CD14-positive monocyte (primary cell): ENCODE measurements around the gene UCP2. TPM values are rescaled to one million over a fixed set of nuclear protein-coding genes. Genes with fewer than 3 reads are reported as not detected.

Source experiments
- DNase-seq, 3 donors: peaks; one replicate each; pipeline ENCODE4 v3.0.0-alpha.2; 2011 to 2022
- H2AFZ ChIP-seq: 2 replicates; pipeline ENCODE4 v1.6.0; 2012; ENCODE audit warnings: mild to moderate bottlenecking, low read depth, low read length, inconsistent platforms; ENCODE audit not compliant: insufficient read depth, poor library complexity, severe bottlenecking
- H3K27ac ChIP-seq, 2 donors: 1 replicate in 1 of 2; 2 replicates in 1 of 2; pipeline ENCODE4 v1.5.1; 2012 to 2013; ENCODE audit warnings: low read length in 2 of 2, control low read depth in 1 of 2, inconsistent platforms in 1 of 2, low read depth in 1 of 2, mild to moderate bottlenecking in 1 of 2
- H3K27me3 ChIP-seq, 2 donors: one replicate each; pipeline versions ENCODE4 v1.6.0 to v1.6.1; 2011 to 2013; ENCODE audit warnings: low read length in 2 of 2; ENCODE audit not compliant: control insufficient read depth in 2 of 2, insufficient read depth in 2 of 2
- H3K36me3 ChIP-seq, 2 donors: replicated peaks in 1 of 2; 1 replicate in 1 of 2; 2 replicates in 1 of 2; pipeline versions ENCODE4 v1.5.1 to v1.6.1; 2012 to 2013; ENCODE audit warnings: low read length in 2 of 2, control low read depth in 1 of 2, inconsistent platforms in 1 of 2, mild to moderate bottlenecking in 1 of 2; ENCODE audit not compliant: insufficient read depth in 2 of 2, control insufficient read depth in 1 of 2
- H3K4me1 ChIP-seq, 2 donors: 1 replicate in 1 of 2; 2 replicates in 1 of 2; pipeline versions ENCODE4 v1.5.1 to v1.6.1; 2012 to 2013; ENCODE audit warnings: low read length in 2 of 2, control low read depth in 1 of 2, inconsistent platforms in 1 of 2, mild to moderate bottlenecking in 1 of 2, moderate library complexity in 1 of 2; ENCODE audit not compliant: insufficient read depth in 2 of 2, control insufficient read depth in 1 of 2
- H3K4me2 ChIP-seq: replicated peaks from 2 replicates; pipeline ENCODE3; 2012; ENCODE audit warnings: low read length, moderate library complexity, mild to moderate bottlenecking; ENCODE audit not compliant: poor library complexity, severe bottlenecking; ENCODE audit errors: extremely low read depth
- H3K4me3 ChIP-seq, 3 experiments: fragments of 200-600 bp in 1 of 3; sonication (generic) in 1 of 3; replicated peaks in 1 of 3; 1 replicate in 2 of 3; 2 replicates in 1 of 3; pipeline ENCODE4 v1.5.1; 2011 to 2013; ENCODE audit warnings: low read length in 3 of 3, mild to moderate bottlenecking in 3 of 3, control low read depth in 2 of 3, low read depth in 2 of 3, inconsistent platforms in 1 of 3, moderate library complexity in 1 of 3
- H3K79me2 ChIP-seq: 2 replicates; pipeline ENCODE4 v1.6.0; 2012; ENCODE audit warnings: mild to moderate bottlenecking, control low read depth, inconsistent platforms, low read length, moderate library complexity; ENCODE audit not compliant: insufficient read depth
- H3K9ac ChIP-seq: 2 replicates; pipeline ENCODE4 v1.6.0; 2017; ENCODE audit warnings: low read length, mild to moderate bottlenecking; ENCODE audit not compliant: insufficient read depth, poor library complexity, severe bottlenecking
- H3K9me3 ChIP-seq, 2 donors: replicated peaks in 1 of 2; 1 replicate in 1 of 2; 2 replicates in 1 of 2; pipeline versions ENCODE4 v1.5.1 to v1.6.1; 2012 to 2013; ENCODE audit warnings: low read length in 2 of 2, control low read depth in 1 of 2; ENCODE audit not compliant: control insufficient read depth in 1 of 2, insufficient read depth in 1 of 2
- H4K20me1 ChIP-seq: 2 replicates; pipeline ENCODE4 v1.6.0; 2012; ENCODE audit warnings: mild to moderate bottlenecking, low read length, control low read depth, moderate library complexity; ENCODE audit not compliant: insufficient read depth
- H3K27ac Mint-ChIP-seq, 7 donors: one replicate each; pipeline ENCODE4 v1.8.0; 2020; ENCODE audit warnings: mild to moderate bottlenecking in 7 of 7, mixed read lengths in 7 of 7, moderate library complexity in 6 of 7, inconsistent platforms in 2 of 7
- H3K27me3 Mint-ChIP-seq, 3 donors: one replicate each; pipeline ENCODE4 v1.8.0; 2021 to 2022; ENCODE audit warnings: low read depth in 3 of 3, mild to moderate bottlenecking in 3 of 3, mixed read lengths in 3 of 3, moderate library complexity in 3 of 3, inconsistent platforms in 1 of 3
- H3K36me3 Mint-ChIP-seq, 2 donors: one replicate each; pipeline ENCODE4 v1.8.0; 2020; ENCODE audit warnings: mixed read lengths in 2 of 2, inconsistent platforms in 1 of 2, mild to moderate bottlenecking in 1 of 2
- H3K4me1 Mint-ChIP-seq: one replicate; pipeline ENCODE4 v1.8.0; 2020; ENCODE audit warnings: mild to moderate bottlenecking, mixed read lengths
- H3K4me3 Mint-ChIP-seq, 2 donors: one replicate each; pipeline ENCODE4 v1.8.0; 2020; ENCODE audit warnings: mild to moderate bottlenecking in 2 of 2, mixed read lengths in 2 of 2, moderate library complexity in 1 of 2
- H3K9me3 Mint-ChIP-seq, 7 donors: one replicate each; pipeline ENCODE4 v1.8.0; 2020 to 2022; ENCODE audit warnings: mixed read lengths in 7 of 7, mild to moderate bottlenecking in 6 of 7, moderate library complexity in 6 of 7, inconsistent platforms in 2 of 7
- WGBS: methylation state at CpG from one replicate; pipeline ENCODE4 v1.1.5; 2013; ENCODE audit warnings: missing lambda C conversion rate; ENCODE audit not compliant: insufficient coverage; 5-methylcytosine and 5-hydroxymethylcytosine counted together
- intact Hi-C, 2 donors: fragments of 100-400 bp; cut with micrococcal nuclease; formaldehyde crosslinking; loops; one replicate each; pipeline versions ENCODE4 v1.15.0 to v1.15.1; 2023
- polyA plus RNA-seq, 3 donors: library from polyadenylated mRNA; depleted of rRNA in 1 of 3; unstranded in 2 of 3; stranded (reverse) in 1 of 3; fragments of 300-500 nt in 2 of 3; fragments of >200 nt in 1 of 3; fragmentation: Illumina TruSeq in 2 of 3; gene quantifications; 1 replicate in 2 of 3; 2 replicates in 1 of 3; pipeline ENCODE4 v1.2.3, GENCODE V29; 2012 to 2021
- TF ChIP-seq, protein P1 (sequence below): fragments of 200-600 bp; IDR thresholded peaks from one replicate; pipeline ENCODE4 v1.8.0; 2022; ENCODE audit warnings: antibody characterized with exemption, mild to moderate bottlenecking

The UCP2 gene
- polyA plus RNA-seq, 3 donors: 496 to 665 (median 649) TPM

DNA sequence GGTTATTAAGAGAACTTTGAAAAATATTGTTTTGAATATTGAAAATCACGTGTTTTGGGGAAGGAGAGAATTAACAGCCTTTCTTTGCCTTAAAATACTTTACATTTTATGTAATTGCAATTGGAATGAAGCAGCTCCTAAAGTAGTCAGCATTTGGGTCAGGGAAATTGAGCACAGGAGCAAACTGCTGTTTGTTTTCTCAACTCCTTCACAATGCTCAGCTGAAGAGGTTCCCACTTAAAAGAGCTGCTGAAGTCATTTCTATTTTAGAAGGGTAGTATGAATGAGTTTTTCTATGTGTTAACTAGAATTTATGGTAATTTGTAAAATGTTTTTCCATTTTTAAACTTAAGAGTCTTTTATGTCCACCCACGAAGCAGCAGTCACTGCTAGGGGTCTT lies 8.1 kb upstream of the UCP2 start:
- H3K79me2 ChIP-seq: no peaks in the 10 kb centered on the region
- no peak overlapping the region for H3K4me2 ChIP-seq
- Mint-ChIP-seq H3K4me1 (peaks cover 12% of the 10 kb centered on the region), H3K27ac (no peak overlapping the region), H3K36me3 (no peaks in the 10 kb centered on the region), H3K4me3 (no peak overlapping the region), H3K27me3 (no peaks in the 10 kb centered on the region), H3K9me3 (peaks cover 0 to 2% (median 0%) of the 10 kb centered on the region in 7 donors)
- H3K4me3 ChIP-seq: no peak overlapping the region
- no peaks in the 10 kb centered on the region for H3K27me3 ChIP-seq
- whole genome bisulfite sequencing: 100% methylated on average over 1 of the region's 2 CpGs
- H4K20me1 ChIP-seq: no peaks in the 10 kb centered on the region
- peaks cover 9 to 19% of the 10 kb centered on the region in 2 donors for H3K4me1 ChIP-seq
- intact Hi-C loops: no loop called here
- H3K36me3 ChIP-seq: no peaks in the 10 kb centered on the region
- TF ChIP-seq, protein P1, sequence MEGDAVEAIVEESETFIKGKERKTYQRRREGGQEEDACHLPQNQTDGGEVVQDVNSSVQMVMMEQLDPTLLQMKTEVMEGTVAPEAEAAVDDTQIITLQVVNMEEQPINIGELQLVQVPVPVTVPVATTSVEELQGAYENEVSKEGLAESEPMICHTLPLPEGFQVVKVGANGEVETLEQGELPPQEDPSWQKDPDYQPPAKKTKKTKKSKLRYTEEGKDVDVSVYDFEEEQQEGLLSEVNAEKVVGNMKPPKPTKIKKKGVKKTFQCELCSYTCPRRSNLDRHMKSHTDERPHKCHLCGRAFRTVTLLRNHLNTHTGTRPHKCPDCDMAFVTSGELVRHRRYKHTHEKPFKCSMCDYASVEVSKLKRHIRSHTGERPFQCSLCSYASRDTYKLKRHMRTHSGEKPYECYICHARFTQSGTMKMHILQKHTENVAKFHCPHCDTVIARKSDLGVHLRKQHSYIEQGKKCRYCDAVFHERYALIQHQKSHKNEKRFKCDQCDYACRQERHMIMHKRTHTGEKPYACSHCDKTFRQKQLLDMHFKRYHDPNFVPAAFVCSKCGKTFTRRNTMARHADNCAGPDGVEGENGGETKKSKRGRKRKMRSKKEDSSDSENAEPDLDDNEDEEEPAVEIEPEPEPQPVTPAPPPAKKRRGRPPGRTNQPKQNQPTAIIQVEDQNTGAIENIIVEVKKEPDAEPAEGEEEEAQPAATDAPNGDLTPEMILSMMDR: no peak
- H3K27ac ChIP-seq: no peak overlapping the region
- DNase-seq: no peak
- no peak overlapping the region for H2AFZ ChIP-seq
- H3K9ac ChIP-seq: no peak overlapping the region
- no peaks in the 10 kb centered on the region for H3K9me3 ChIP-seq

DNA sequence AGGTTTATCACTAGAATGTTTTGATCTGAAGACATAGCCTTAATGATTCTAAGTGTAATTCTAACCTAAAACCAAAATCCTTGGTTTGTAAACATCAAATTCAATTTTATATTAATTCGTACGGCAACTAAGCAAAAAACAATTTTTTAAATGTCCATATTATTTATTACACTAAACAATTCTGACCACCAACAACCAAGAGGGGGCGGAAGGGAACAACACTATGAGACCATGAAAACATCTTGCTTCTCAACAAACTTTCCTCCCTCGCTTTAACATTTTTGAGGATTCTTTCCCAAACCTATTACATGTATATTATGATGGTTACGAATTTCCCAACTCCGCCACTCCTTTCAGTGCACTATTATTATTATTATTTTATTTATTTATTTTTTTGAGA lies 6.5 kb upstream of the UCP2 start:
- Mint-ChIP-seq H3K9me3 (peaks cover 0 to 2% (median 0%) of the 10 kb centered on the region in 7 donors), H3K27me3 (no peaks in the 10 kb centered on the region), H3K4me1 (peaks cover 5% of the 10 kb centered on the region), H3K27ac (no peak overlapping the region), H3K4me3 (no peak overlapping the region), H3K36me3 (no peaks in the 10 kb centered on the region)
- Histone ChIP-seq H3K27me3 (no peaks in the 10 kb centered on the region), H3K4me2 (no peak overlapping the region), H3K4me1 (peaks cover 7 to 12% of the 10 kb centered on the region in 2 donors), H3K4me3 (no peak overlapping the region), H3K36me3 (no peaks in the 10 kb centered on the region), H4K20me1 (no peaks in the 10 kb centered on the region), H3K9me3 (no peaks in the 10 kb centered on the region), H2AFZ (no peak overlapping the region), H3K9ac (no peak overlapping the region), H3K27ac (no peak overlapping the region), H3K79me2 (no peaks in the 10 kb centered on the region)
- WGBS: no CpG with 5 or more reads among the region's 6 CpGs
- intact Hi-C loops: no loop called here
- peak in 1 of 3 donors; percentile 23 for DNase-seq
- TF ChIP-seq, protein P1: peak; percentile 51
